ENCODE measurements around the gene ATP5F1B.

Gene ATP5F1B

DNA sequence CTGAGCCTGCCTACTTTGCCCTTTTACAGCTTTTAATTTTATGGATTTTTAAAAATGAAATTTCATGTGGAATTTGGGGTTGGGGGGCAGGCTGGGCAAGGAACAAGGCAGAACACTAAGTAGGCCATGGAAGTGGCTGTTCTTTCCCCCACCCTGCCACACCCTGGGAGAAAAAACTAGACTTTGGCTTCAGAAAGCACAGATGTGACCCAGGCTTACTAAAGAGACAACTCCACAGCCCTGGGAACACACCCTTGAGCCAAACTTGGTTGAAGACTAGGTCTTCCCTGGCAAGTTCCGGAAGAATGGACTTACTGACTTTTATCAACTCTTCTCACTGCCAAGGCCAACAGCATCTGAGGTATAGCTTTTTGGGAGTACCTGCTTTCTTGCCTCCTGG lies 56.0 kb downstream of the ATP5F1B start:
- no peak for DNase-seq (ENCODE audit: low read depth in 2 of 2)

More for the DNA sequence above, 56.0 kb downstream of the ATP5F1B start:
- no peak overlapping the region for H3K4me3 ChIP-seq (replicated peaks in 1 of 2; ENCODE audit: low read depth in 2 of 2, low read length in 2 of 2)
- TF ChIP-seq, protein P1, sequence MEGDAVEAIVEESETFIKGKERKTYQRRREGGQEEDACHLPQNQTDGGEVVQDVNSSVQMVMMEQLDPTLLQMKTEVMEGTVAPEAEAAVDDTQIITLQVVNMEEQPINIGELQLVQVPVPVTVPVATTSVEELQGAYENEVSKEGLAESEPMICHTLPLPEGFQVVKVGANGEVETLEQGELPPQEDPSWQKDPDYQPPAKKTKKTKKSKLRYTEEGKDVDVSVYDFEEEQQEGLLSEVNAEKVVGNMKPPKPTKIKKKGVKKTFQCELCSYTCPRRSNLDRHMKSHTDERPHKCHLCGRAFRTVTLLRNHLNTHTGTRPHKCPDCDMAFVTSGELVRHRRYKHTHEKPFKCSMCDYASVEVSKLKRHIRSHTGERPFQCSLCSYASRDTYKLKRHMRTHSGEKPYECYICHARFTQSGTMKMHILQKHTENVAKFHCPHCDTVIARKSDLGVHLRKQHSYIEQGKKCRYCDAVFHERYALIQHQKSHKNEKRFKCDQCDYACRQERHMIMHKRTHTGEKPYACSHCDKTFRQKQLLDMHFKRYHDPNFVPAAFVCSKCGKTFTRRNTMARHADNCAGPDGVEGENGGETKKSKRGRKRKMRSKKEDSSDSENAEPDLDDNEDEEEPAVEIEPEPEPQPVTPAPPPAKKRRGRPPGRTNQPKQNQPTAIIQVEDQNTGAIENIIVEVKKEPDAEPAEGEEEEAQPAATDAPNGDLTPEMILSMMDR (IDR thresholded peaks at IDR 0.05; ENCODE audit: low read depth, low read length) = no peak
